ENCODE results near the gene RPS26. TPM values are rescaled to one million over a fixed set of nuclear protein-coding genes. Genes with fewer than 3 reads are reported as not detected.

The RPS26 gene
- total RNA-seq (2022; extraction: Qiagen RNA extraction; ENCODE audit: low read depth) = 597 to 774 TPM (median 733 TPM) in 5 replicates

DNA sequence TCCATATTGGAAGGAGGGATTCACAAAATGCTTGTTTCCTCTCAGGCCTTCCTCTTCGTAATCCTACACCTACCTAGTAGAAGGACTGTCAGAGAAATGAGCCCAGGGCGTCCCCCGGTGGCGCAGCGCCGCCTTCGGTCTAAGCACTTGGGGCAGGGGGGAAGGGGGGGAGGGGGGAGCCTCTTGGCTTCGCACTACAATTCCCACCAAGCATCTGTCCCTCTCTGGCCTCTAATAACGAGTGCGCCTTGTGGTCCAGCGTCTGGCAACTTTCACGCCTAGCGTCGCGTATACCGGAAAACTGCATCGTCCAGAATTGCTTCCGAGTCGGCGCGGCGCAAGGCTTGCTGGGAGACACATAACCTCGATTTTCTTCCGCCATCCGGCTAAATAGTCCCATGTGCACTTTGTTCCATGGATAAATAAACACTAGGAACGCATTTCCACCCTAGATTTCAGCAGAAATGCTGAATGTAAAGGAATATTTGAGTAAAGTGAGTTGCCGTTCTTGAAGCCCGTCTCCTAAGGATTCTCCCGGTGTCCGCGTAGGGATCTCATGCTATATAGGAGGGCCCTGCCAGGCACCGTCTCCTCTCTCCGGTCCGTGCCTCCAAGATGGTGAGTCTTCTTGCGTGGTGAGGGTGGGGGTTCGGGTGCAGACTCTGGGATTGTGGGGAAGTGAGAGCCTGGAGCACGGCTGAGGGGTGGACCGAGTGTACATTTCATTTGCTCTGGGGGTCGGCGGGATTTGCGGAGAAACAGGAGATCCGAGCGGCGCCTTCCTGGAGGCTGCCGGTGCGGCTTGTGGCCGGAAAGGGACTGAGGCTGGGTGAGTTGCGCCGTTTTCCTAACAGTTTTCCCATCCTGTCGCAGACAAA lies at the start of gene RPS26:
Gene RPS26 (plus strand): TSS at position 367 of the 878 bp plus-strand sequence. CDS start 249 bp downstream, at position 616.

GRCh38 chr12:55996715-55997534 lies 44.8 kb upstream of the RPS26 start, which contains the start of gene SUOX:
Gene SUOX, plus strand, starts transcription at chr12:55997276. Its CDS starts 4,946 bp downstream, at chr12:56002222.

DNA sequence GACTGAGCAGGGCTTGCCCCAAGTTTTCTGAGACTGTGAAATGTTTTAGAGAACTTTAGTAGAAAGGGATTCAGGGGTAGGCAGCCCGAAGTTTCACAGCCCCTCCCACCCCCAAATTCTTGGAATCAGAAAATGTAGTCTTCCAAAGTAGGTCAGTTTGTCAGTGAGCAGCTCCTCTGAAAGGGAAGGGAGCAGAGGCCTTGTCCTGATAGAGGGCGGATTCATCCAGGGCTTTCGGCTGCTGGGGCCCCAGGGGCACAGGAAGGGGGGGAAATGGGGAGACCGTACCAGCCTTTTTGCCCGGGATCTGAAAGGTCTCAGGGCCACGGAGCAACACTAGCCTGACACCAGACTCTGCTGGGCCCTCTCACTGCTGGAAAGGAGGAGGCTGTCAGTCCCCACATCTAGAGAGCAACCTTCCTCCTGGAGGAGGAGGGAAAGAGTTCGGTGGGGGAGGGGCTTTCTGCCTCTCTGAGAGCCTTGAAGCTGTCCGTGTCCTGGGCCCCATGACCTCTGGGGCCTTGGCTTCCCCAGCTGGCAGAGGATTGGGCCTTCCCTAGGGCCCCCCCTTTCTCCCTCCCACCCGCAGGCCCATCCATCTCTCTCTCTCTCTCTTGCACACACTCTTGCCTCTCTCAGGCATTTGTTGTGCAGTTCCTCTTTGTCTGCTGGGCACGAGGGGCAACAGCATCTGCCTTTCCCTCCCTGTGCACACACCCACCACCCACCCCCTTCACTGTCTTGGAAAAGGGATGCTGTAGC lies 21.1 kb upstream of the RPS26 start, which contains the start of gene IKZF4:
Gene IKZF4 (plus strand): TSS at position 621 of the 762 bp plus-strand sequence. CDS start 451 bp downstream, outside the sequence.

GRCh38 chr12:56079723-56080555 lies 38.2 kb downstream of the RPS26 start, which contains the start of gene ERBB3:
Gene ERBB3, plus strand, starts transcription at chr12:56080165. Its CDS starts 136 bp downstream, at chr12:56080301.

Other genes starting within 250 kb of the RPS26 start
- gene SARNP, start 224.2 kb upstream of the RPS26 start, total RNA-seq (2022; extraction: Qiagen RNA extraction; ENCODE audit: low read depth) = 85.0 to 131 TPM (median 93.2 TPM) in 5 replicates
- 78.2 to 99.4 TPM (median 92.8 TPM) in 5 replicates for gene ORMDL2, start 223.9 kb upstream of the RPS26 start, total RNA-seq (2022; extraction: Qiagen RNA extraction; ENCODE audit: low read depth)
- gene DNAJC14, start 212.3 kb upstream of the RPS26 start, total RNA-seq (2022; extraction: Qiagen RNA extraction; ENCODE audit: low read depth) = 20.9 to 26.5 TPM (median 24.3 TPM) in 5 replicates
- 0.06 to 0.24 TPM (median 0.13 TPM) in 5 replicates for gene MMP19, start 199.0 kb upstream of the RPS26 start, total RNA-seq (2022; extraction: Qiagen RNA extraction; ENCODE audit: low read depth)
- gene PYM1, start 114.0 kb upstream of the RPS26 start, total RNA-seq (2022; extraction: Qiagen RNA extraction; ENCODE audit: low read depth) = 34.7 to 42.9 TPM (median 36.3 TPM) in 5 replicates
- gene DGKA, start 110.8 kb upstream of the RPS26 start, total RNA-seq (2022; extraction: Qiagen RNA extraction; ENCODE audit: low read depth) = 13.7 to 22.6 TPM (median 17.9 TPM) in 5 replicates
- gene PMEL, start 75.9 kb upstream of the RPS26 start, total RNA-seq (2022; extraction: Qiagen RNA extraction; ENCODE audit: low read depth) = 0.62 to 1.9 TPM (median 1.0 TPM) in 5 replicates
- 53.4 to 60.4 TPM (median 57.2 TPM) in 5 replicates for gene CDK2, start 75.1 kb upstream of the RPS26 start, total RNA-seq (2022; extraction: Qiagen RNA extraction; ENCODE audit: low read depth)
- gene RAB5B, start 67.8 kb upstream of the RPS26 start, total RNA-seq (2022; extraction: Qiagen RNA extraction; ENCODE audit: low read depth) = 27.6 to 39.2 TPM (median 37.6 TPM) in 5 replicates
- gene SUOX, start 44.6 kb upstream of the RPS26 start, total RNA-seq (2022; extraction: Qiagen RNA extraction; ENCODE audit: low read depth) = 7.8 to 10.5 TPM (median 9.3 TPM) in 5 replicates
- gene IKZF4, start 20.9 kb upstream of the RPS26 start, total RNA-seq (2022; extraction: Qiagen RNA extraction; ENCODE audit: low read depth) = 2.5 to 3.0 TPM (median 2.8 TPM) in 5 replicates
- 1.2 to 1.8 TPM (median 1.3 TPM) in 5 replicates for gene ERBB3, start 38.2 kb downstream of the RPS26 start, total RNA-seq (2022; extraction: Qiagen RNA extraction; ENCODE audit: low read depth)
- gene PA2G4, start 62.6 kb downstream of the RPS26 start, total RNA-seq (2022; extraction: Qiagen RNA extraction; ENCODE audit: low read depth) = 305 to 343 TPM (median 320 TPM) in 5 replicates
- 5,029 to 5,699 TPM (median 5,618 TPM) in 5 replicates for gene RPL41, start 74.7 kb downstream of the RPS26 start, total RNA-seq (2022; extraction: Qiagen RNA extraction; ENCODE audit: low read depth)
- 2.4 to 3.5 TPM (median 2.9 TPM) in 5 replicates for gene ZC3H10, start 76.3 kb downstream of the RPS26 start, total RNA-seq (2022; extraction: Qiagen RNA extraction; ENCODE audit: low read depth)
- 66.7 to 76.5 TPM (median 73.7 TPM) in 5 replicates for gene ESYT1, start 86.3 kb downstream of the RPS26 start, total RNA-seq (2022; extraction: Qiagen RNA extraction; ENCODE audit: low read depth)
- gene MYL6B, start 110.7 kb downstream of the RPS26 start, total RNA-seq (2022; extraction: Qiagen RNA extraction; ENCODE audit: low read depth) = 75.2 to 83.1 TPM (median 78.1 TPM) in 5 replicates
- gene MYL6, start 116.4 kb downstream of the RPS26 start, total RNA-seq (2022; extraction: Qiagen RNA extraction; ENCODE audit: low read depth) = 1,968 to 3,082 TPM (median 2,070 TPM) in 5 replicates
- gene SMARCC2, start 147.6 kb downstream of the RPS26 start, total RNA-seq (2022; extraction: Qiagen RNA extraction; ENCODE audit: low read depth) = 31.4 to 42.9 TPM (median 38.9 TPM) in 5 replicates
- 22.1 to 26.5 TPM (median 25.7 TPM) in 5 replicates for gene RNF41, start 180.0 kb downstream of the RPS26 start, total RNA-seq (2022; extraction: Qiagen RNA extraction; ENCODE audit: low read depth)
- 61.7 to 64.4 TPM (median 62.6 TPM) in 5 replicates for gene NABP2, start 182.4 kb downstream of the RPS26 start, total RNA-seq (2022; extraction: Qiagen RNA extraction; ENCODE audit: low read depth)
- gene SLC39A5, start 188.1 kb downstream of the RPS26 start, total RNA-seq (2022; extraction: Qiagen RNA extraction; ENCODE audit: low read depth) = 0.14 TPM in 1 of 5 replicates, not detected in the others
- gene ANKRD52, start 216.5 kb downstream of the RPS26 start, total RNA-seq (2022; extraction: Qiagen RNA extraction; ENCODE audit: low read depth) = 41.6 to 52.3 TPM (median 47.6 TPM) in 5 replicates
- gene COQ10A, start 225.0 kb downstream of the RPS26 start, total RNA-seq (2022; extraction: Qiagen RNA extraction; ENCODE audit: low read depth) = 18.9 to 20.5 TPM (median 19.7 TPM) in 5 replicates